Keratinocyte (primary cell): ENCODE results near the gene KCNQ1OT1.

Experiments used
- EZH2 ChIP-seq: IDR thresholded peaks from one replicate; pipeline ENCODE4 v1.6.1; 2012; ENCODE audit warnings: inconsistent platforms, mild to moderate bottlenecking, low read length, moderate library complexity
- TF ChIP-seq, protein P1 (sequence below), 3 experiments: IDR thresholded peaks in 1 of 3; conservative IDR thresholded peaks in 1 of 3; optimal IDR thresholded peaks in 1 of 3; 2 replicates in 2 of 3; 3 replicates in 1 of 3; pipeline versions ENCODE3 to v1.5.1; 2011; ENCODE audit warnings: low read length in 3 of 3, mild to moderate bottlenecking in 3 of 3, moderate library complexity in 2 of 3, control low read depth in 1 of 3, inconsistent platforms in 1 of 3; ENCODE audit not compliant: insufficient read depth in 2 of 3; ENCODE audit errors: extremely low read depth in 1 of 3

GRCh38 chr11:2725368-2726300, 25.8 kb upstream of the KCNQ1OT1 start:
- TF ChIP-seq, protein P1, sequence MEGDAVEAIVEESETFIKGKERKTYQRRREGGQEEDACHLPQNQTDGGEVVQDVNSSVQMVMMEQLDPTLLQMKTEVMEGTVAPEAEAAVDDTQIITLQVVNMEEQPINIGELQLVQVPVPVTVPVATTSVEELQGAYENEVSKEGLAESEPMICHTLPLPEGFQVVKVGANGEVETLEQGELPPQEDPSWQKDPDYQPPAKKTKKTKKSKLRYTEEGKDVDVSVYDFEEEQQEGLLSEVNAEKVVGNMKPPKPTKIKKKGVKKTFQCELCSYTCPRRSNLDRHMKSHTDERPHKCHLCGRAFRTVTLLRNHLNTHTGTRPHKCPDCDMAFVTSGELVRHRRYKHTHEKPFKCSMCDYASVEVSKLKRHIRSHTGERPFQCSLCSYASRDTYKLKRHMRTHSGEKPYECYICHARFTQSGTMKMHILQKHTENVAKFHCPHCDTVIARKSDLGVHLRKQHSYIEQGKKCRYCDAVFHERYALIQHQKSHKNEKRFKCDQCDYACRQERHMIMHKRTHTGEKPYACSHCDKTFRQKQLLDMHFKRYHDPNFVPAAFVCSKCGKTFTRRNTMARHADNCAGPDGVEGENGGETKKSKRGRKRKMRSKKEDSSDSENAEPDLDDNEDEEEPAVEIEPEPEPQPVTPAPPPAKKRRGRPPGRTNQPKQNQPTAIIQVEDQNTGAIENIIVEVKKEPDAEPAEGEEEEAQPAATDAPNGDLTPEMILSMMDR (optimal IDR thresholded peaks at IDR 0.05 in 1 of 3, IDR thresholded peaks at IDR 0.05 in 1 of 3, conservative IDR thresholded peaks at IDR 0.05 in 1 of 3; ENCODE audit: extremely low read depth in 1 of 3, insufficient read depth in 2 of 3, low read length in 3 of 3), result no peak
- no peak for TF ChIP-seq EZH2
